SK-N-SH treated with all-trans-retinoic acid at 6 μM for 48 hours (cell line): ENCODE data around the gene CBFA2T3.

ENCODE experiments used
- ATAC-seq: fragments of 200-7000 bp; cut with Tn5 transposase; 3 replicates; pipeline ENCODE4 v1.9.1; 2020; ENCODE audit warnings: mild to moderate bottlenecking, moderate library complexity
- ARNTL ChIP-seq: fragments of 450-650 bp; formaldehyde crosslinking; IDR thresholded peaks from 2 replicates; pipeline ENCODE4 v1.5.0; 2020; ENCODE audit warnings: low read depth, mild to moderate bottlenecking, moderate library complexity, borderline replicate concordance
- BACH2 ChIP-seq: fragments of 250-450 bp; sonication (Bioruptor Pico); IDR thresholded peaks from 2 replicates; pipeline ENCODE4 v1.9.0; 2021; ENCODE audit warnings: mild to moderate bottlenecking, borderline replicate concordance
- CREB5 ChIP-seq: fragments of 250-450 bp; sonication (Bioruptor Pico); IDR thresholded peaks from 2 replicates; pipeline ENCODE4 v1.5.1; 2020; ENCODE audit warnings: low read depth, mild to moderate bottlenecking, moderate library complexity
- CSRNP3 ChIP-seq: fragments of 250-450 bp; sonication (Bioruptor Pico); IDR thresholded peaks from 2 replicates; pipeline ENCODE4 v1.5.1; 2021; ENCODE audit warnings: mild to moderate bottlenecking, moderate library complexity
- ESRRG ChIP-seq: fragments of 250-450 bp; sonication (Bioruptor Pico); IDR thresholded peaks from 2 replicates; pipeline ENCODE4 v1.6.1; 2021; ENCODE audit warnings: mild to moderate bottlenecking
- GLIS3 ChIP-seq: fragments of 250-450 bp; sonication (Bioruptor Pico); IDR thresholded peaks from 2 replicates; pipeline ENCODE4 v1.5.0; 2020; ENCODE audit warnings: mild to moderate bottlenecking, moderate library complexity
- ISL1 ChIP-seq: fragments of 250-450 bp; sonication (Bioruptor Pico); IDR thresholded peaks from 2 replicates; pipeline ENCODE4 v2.1.2; 2022; ENCODE audit warnings: mild to moderate bottlenecking, moderate library complexity
- OSR1 ChIP-seq: fragments of 250-450 bp; sonication (Bioruptor Pico); IDR thresholded peaks from 2 replicates; pipeline ENCODE4 v1.8.0; 2022; ENCODE audit warnings: moderate library complexity, mild to moderate bottlenecking, inconsistent platforms
- PATZ1 ChIP-seq: fragments of 250-450 bp; sonication (Bioruptor Pico); IDR thresholded peaks from 2 replicates; pipeline ENCODE4 v1.8.0; 2020; ENCODE audit warnings: mild to moderate bottlenecking, moderate library complexity, borderline replicate concordance
- POU6F1 ChIP-seq: fragments of 250-450 bp; sonication (Bioruptor Pico); IDR thresholded peaks from 2 replicates; pipeline ENCODE4 v1.8.0; 2021; ENCODE audit warnings: low read depth, mild to moderate bottlenecking, moderate library complexity, borderline replicate concordance
- PPARA ChIP-seq: fragments of 250-450 bp; sonication (Bioruptor Pico); IDR thresholded peaks from 2 replicates; pipeline ENCODE4 v1.5.0; 2020; ENCODE audit warnings: mild to moderate bottlenecking, borderline replicate concordance
- RARB ChIP-seq: fragments of 250-450 bp; sonication (Bioruptor Pico); IDR thresholded peaks from 2 replicates; pipeline ENCODE4 v1.8.0; 2021; ENCODE audit warnings: mild to moderate bottlenecking, moderate library complexity
- SNAI2 ChIP-seq: fragments of 250-450 bp; sonication (Bioruptor Pico); IDR thresholded peaks from 2 replicates; pipeline ENCODE4 v1.5.0; 2020; ENCODE audit warnings: mild to moderate bottlenecking, moderate library complexity
- TCF4 ChIP-seq: fragments of 250-450 bp; sonication (Bioruptor Pico); IDR thresholded peaks from 2 replicates; pipeline ENCODE4 v1.8.0; 2021; ENCODE audit warnings: mild to moderate bottlenecking, moderate library complexity, borderline replicate concordance
- TOX ChIP-seq: fragments of 250-450 bp; sonication (Bioruptor Pico); IDR thresholded peaks from 2 replicates; pipeline ENCODE4 v1.8.0; 2021; ENCODE audit warnings: mild to moderate bottlenecking, moderate library complexity, borderline replicate concordance
- TSHZ2 ChIP-seq: fragments of 250-450 bp; sonication (Bioruptor Pico); IDR thresholded peaks from 2 replicates; pipeline ENCODE4 v1.5.0; 2020; ENCODE audit warnings: mild to moderate bottlenecking, moderate library complexity
- ZC3H10 ChIP-seq: fragments of 250-450 bp; sonication (Bioruptor Pico); IDR thresholded peaks from 2 replicates; pipeline ENCODE4 v1.5.1; 2021; ENCODE audit warnings: mild to moderate bottlenecking, moderate library complexity
- ZFP3 ChIP-seq: fragments of 250-450 bp; sonication (Bioruptor Pico); IDR thresholded peaks from 2 replicates; pipeline ENCODE4 v1.5.0; 2020; ENCODE audit warnings: mild to moderate bottlenecking, moderate library complexity
- ZFP30 ChIP-seq: fragments of 450-650 bp; formaldehyde crosslinking; IDR thresholded peaks from 2 replicates; pipeline ENCODE4 v1.5.0; 2022; ENCODE audit warnings: mild to moderate bottlenecking, moderate library complexity
- ZNF565 ChIP-seq: fragments of 450-650 bp; formaldehyde crosslinking; conservative IDR thresholded peaks from 2 replicates; pipeline ENCODE4 v1.5.0; 2020; ENCODE audit warnings: low read depth, mild to moderate bottlenecking, moderate library complexity
- ZNF70 ChIP-seq: fragments of 450-650 bp; formaldehyde crosslinking; IDR thresholded peaks from 2 replicates; pipeline ENCODE4 v1.5.0; 2020; ENCODE audit warnings: mild to moderate bottlenecking, moderate library complexity
- ZNF8 ChIP-seq: fragments of 450-650 bp; formaldehyde crosslinking; IDR thresholded peaks from 2 replicates; pipeline ENCODE4 v1.5.0; 2020; ENCODE audit warnings: mild to moderate bottlenecking, moderate library complexity

Gene CBFA2T3

GRCh38 chr16:88970050-88970449, 7.0 kb downstream of the CBFA2T3 start:
- no peak for TF ChIP-seq SNAI2
- TF ChIP-seq CSRNP3 (CRISPR knock-in tag) = no peak
- TF ChIP-seq ESRRG (CRISPR knock-in tag) = no peak
- TF ChIP-seq ZNF565 = no peak
- TF ChIP-seq PATZ1 = no peak
- no peak for TF ChIP-seq ARNTL
- TF ChIP-seq TSHZ2 (CRISPR knock-in tag) = no peak
- no peak for TF ChIP-seq ZNF70 (CRISPR knock-in tag)
- no peak for TF ChIP-seq OSR1 (CRISPR knock-in tag)
- no peak for TF ChIP-seq TCF4 (CRISPR knock-in tag)
- no peak for TF ChIP-seq GLIS3 (CRISPR knock-in tag)
- no peak for TF ChIP-seq ISL1 (CRISPR knock-in tag)
- TF ChIP-seq POU6F1 (CRISPR knock-in tag) = no peak
- no peak for TF ChIP-seq TOX
- no peak for TF ChIP-seq PPARA
- no peak for TF ChIP-seq ZFP3
- no peak for TF ChIP-seq RARB (CRISPR knock-in tag)
- TF ChIP-seq ZNF8 (CRISPR knock-in tag) = no peak
- TF ChIP-seq BACH2 (CRISPR knock-in tag) = no peak
- no peak for TF ChIP-seq ZC3H10 (CRISPR knock-in tag)
- ATAC-seq = no peak

GRCh38 chr16:88969361-88969831, 7.6 kb downstream of the CBFA2T3 start:
- ATAC-seq = no peak
- TF ChIP-seq ZNF8 (CRISPR knock-in tag) (no peak), SNAI2 (no peak), PPARA (no peak), ZFP30 (no peak), ZFP3 (no peak), TSHZ2 (CRISPR knock-in tag) (no peak), CREB5 (CRISPR knock-in tag) (no peak), ZC3H10 (CRISPR knock-in tag) (no peak), GLIS3 (CRISPR knock-in tag) (no peak), ZNF70 (CRISPR knock-in tag) (no peak), BACH2 (CRISPR knock-in tag) (no peak), ZNF565 (no peak), ESRRG (CRISPR knock-in tag) (no peak), ISL1 (CRISPR knock-in tag) (no peak), TCF4 (CRISPR knock-in tag) (no peak), PATZ1 (no peak), CSRNP3 (CRISPR knock-in tag) (no peak), ARNTL (no peak), RARB (CRISPR knock-in tag) (no peak)
- TF ChIP-seq, all 23 proteins: peak for 0
